IPS-15b (cell line): ENCODE measurements around the gene NR1H3.
A peak's percentile ranks its signal among the peaks of the same experiment; 100 is the strongest.

Source experiments
- H3K27me3 ChIP-seq: one replicate; pipeline ENCODE4 v1.6.1; 2013; ENCODE audit warnings: low read length; ENCODE audit not compliant: control insufficient read depth, insufficient read depth
- H3K36me3 ChIP-seq: one replicate; pipeline ENCODE4 v1.6.1; 2013; ENCODE audit warnings: low read length; ENCODE audit not compliant: control insufficient read depth, insufficient read depth
- H3K4me1 ChIP-seq: one replicate; pipeline ENCODE4 v1.6.1; 2013; ENCODE audit warnings: mild to moderate bottlenecking, low read length; ENCODE audit not compliant: control insufficient read depth, insufficient read depth
- H3K4me3 ChIP-seq: one replicate; pipeline ENCODE4 v1.5.1; 2013; ENCODE audit warnings: low read depth, low read length
- H3K9ac ChIP-seq: one replicate; pipeline ENCODE4 v1.6.1; 2013; ENCODE audit warnings: low read depth, mild to moderate bottlenecking, low read length
- H3K9me3 ChIP-seq: one replicate; pipeline ENCODE4 v1.6.1; 2013; ENCODE audit warnings: mild to moderate bottlenecking, low read length; ENCODE audit not compliant: control insufficient read depth, insufficient read depth

Gene NR1H3

DNA sequence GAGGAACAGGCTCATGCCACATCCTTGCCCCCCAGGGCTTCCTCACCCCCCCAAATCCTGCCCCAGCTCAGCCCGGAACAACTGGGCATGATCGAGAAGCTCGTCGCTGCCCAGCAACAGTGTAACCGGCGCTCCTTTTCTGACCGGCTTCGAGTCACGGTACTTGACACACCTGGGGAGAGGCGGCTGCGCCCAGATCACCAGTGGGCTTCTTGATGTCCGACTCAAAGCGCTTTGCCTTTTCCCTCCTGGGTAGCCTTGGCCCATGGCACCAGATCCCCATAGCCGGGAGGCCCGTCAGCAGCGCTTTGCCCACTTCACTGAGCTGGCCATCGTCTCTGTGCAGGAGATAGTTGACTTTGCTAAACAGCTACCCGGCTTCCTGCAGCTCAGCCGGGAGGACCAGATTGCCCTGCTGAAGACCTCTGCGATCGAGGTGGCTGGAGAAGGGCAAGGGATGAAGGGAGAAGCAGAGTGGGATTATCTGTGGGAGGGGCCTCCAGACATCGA lies 3.5 kb downstream of the NR1H3 start:
- H3K4me1 ChIP-seq: peaks cover 12% of the 10 kb centered on the region
- no peak overlapping the region for H3K4me3 ChIP-seq
- no peaks in the 10 kb centered on the region for H3K27me3 ChIP-seq
- no peak overlapping the region for H3K9ac ChIP-seq
- no peaks in the 10 kb centered on the region for H3K9me3 ChIP-seq
- no peaks in the 10 kb centered on the region for H3K36me3 ChIP-seq

DNA sequence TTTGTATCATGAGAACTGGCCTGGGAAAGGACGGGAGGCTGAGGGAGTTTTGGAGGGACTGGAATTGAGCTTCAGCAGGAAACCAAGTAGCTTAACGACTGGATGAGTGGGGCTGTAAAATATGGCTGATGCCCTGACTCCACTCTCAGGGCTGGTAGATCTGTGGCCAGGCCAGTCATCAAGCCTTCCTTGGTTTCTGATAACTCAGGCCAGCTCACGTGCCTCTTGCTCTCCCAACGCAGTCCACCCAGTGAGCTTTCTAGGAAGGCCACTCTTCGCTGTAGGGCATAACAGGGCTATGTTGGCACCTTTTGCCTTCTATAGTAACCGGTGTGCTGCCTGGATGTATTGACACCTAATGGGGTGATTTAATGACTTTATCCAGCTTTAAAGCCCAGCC lies 6.3 kb downstream of the NR1H3 start:
- Histone ChIP-seq H3K9me3 (no peaks in the 10 kb centered on the region), H3K36me3 (no peaks in the 10 kb centered on the region), H3K27me3 (no peaks in the 10 kb centered on the region), H3K4me1 (peaks cover 11% of the 10 kb centered on the region), H3K4me3 (no peak overlapping the region), H3K9ac (no peak overlapping the region)

DNA sequence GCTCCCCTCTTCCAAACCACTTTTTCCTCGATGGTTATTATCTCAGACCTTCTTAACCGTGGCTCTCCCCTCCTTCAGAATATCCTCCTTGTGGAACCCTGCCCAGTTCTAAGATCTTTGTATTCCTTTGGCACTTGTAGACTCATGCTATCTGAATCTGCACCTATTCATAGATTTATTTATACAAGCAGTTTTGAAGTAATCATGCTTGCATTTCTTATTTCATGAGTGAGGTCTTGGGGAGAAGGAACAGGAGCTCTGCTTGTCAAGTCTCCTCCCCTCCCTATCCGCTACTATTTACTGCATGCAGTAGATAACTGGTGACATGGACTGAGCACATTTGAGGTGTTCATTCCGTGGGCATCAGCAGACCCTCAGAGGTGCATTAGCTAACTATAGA lies 6.7 kb downstream of the NR1H3 start:
- H3K4me1 ChIP-seq: peaks cover 8% of the 10 kb centered on the region
- no peaks in the 10 kb centered on the region for H3K36me3 ChIP-seq
- H3K27me3 ChIP-seq: no peaks in the 10 kb centered on the region
- no peak overlapping the region for H3K9ac ChIP-seq
- H3K9me3 ChIP-seq: no peaks in the 10 kb centered on the region
- no peak overlapping the region for H3K4me3 ChIP-seq

DNA sequence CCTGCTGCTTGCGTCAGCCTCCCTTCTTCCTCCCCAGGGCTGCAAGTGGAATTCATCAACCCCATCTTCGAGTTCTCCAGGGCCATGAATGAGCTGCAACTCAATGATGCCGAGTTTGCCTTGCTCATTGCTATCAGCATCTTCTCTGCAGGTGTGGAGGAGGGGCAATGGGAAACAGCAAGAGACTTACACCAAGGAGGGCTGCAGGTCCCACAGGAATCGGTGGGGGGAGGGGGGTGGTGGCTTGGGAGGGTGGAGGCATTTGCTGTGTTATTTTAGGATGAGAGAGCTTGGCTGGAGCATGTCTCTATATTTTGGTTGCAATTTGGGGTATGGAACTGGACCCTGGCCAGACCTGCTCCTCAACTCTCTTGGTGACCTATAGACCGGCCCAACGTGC lies 10.1 kb downstream of the NR1H3 start:
- no peak overlapping the region for H3K4me3 ChIP-seq
- H3K9ac ChIP-seq: no peak overlapping the region
- H3K36me3 ChIP-seq: no peaks in the 10 kb centered on the region
- peaks cover 18% of the 10 kb centered on the region for H3K4me1 ChIP-seq
- H3K9me3 ChIP-seq: no peaks in the 10 kb centered on the region
- no peaks in the 10 kb centered on the region for H3K27me3 ChIP-seq

DNA sequence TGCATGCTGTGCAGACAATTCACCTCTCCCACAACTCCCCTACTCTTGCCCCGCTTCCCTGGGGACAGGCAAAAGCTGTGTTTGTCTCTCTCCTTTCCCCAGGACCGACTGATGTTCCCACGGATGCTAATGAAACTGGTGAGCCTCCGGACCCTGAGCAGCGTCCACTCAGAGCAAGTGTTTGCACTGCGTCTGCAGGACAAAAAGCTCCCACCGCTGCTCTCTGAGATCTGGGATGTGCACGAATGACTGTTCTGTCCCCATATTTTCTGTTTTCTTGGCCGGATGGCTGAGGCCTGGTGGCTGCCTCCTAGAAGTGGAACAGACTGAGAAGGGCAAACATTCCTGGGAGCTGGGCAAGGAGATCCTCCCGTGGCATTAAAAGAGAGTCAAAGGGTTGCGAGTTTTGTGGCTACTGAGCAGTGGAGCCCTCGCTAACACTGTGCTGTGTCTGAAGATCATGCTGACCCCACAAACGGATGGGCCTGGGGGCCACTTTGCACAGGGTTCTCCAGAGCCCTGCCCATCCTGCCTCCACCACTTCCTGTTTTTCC lies 10.7 kb downstream of the NR1H3 start:
- Histone ChIP-seq H3K4me1 (peaks cover 18% of the 10 kb centered on the region), H3K9ac (peak overlapping the region; percentile 83), H3K36me3 (no peaks in the 10 kb centered on the region), H3K27me3 (no peaks in the 10 kb centered on the region), H3K4me3 (peak overlapping the region; percentile 87), H3K9me3 (no peaks in the 10 kb centered on the region)

DNA sequence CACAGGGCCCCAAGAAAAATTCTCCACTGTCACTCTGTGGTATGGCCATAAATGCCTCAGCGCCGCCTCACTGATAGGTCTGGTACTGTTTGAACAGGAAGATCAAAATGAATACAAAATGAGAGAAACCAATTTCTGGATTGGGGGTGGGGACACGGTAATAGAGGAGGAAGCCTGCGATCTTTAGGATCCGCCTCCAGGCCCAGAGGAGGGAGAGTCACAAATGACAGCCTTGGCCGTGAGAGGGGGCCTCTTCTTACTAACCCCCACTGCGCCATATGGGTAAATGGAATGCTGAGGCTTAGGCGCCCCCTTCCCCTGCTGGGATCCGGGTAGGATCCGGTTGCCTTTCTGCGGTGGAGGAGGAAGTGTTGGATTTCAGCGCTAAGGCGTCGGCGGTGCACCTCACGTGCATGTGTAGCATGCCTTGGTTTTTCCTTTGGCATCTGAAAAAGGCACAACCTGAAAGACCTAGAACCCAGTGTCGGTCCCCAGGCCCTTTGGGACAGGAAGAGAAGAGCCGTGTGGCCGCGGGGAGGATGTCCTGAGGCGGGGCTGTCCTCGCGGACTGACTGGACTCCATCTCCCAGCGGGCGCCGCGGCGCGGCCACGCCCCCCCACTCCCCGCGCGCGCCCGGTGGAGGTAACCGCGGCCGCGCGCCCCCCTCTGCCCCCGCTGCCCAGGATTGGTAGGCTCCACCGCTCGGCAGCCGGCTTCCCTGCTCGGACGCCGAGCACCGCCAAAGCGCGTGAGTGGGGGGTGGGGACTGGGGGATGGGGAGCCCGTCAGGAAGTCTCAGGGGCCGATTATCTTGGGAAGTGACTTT lies 11.4 kb downstream of the NR1H3 start:
- H3K4me1 ChIP-seq: peaks cover 18% of the 10 kb centered on the region

DNA sequence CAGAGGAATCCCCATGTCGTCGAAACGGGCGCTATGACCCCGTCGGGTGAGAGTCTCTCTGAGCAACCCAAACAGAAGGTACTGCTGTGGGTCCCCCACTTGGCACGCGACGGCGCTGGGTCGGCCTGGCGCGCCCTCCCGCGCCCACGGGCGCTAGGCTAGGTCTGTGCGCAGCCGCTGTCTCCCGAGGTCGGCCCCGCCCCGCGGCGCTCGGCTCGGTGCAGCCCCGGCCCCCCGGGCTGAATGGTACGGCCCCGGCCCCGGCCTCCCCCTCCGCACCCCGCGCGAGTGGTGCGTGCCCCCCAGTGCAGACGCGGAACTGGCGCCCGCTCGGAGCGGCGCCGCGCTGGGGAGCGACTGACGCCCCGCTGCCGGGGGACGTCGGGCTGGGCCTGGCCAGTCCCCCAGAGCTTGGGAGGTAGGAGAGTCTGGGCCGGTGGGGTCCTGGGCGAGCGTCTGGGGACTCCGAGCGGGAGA lies 12.1 kb downstream of the NR1H3 start, which contains the start of gene MADD:
Gene MADD, plus strand, starts transcription at position 305 of the 477 bp plus-strand sequence.
- peaks cover 18% of the 10 kb centered on the region for H3K4me1 ChIP-seq
- peak within 1 kb of the TSS; percentile 83 for H3K9ac ChIP-seq
- H3K4me3 ChIP-seq: peak within 1 kb of the TSS; percentile 89
- H3K36me3 ChIP-seq: peaks cover 5% of the 10 kb centered on the region
- no peaks in the 10 kb centered on the region for H3K9me3 ChIP-seq
- H3K27me3 ChIP-seq: no peaks in the 10 kb centered on the region

More for the DNA sequence above, 11.4 kb downstream of the NR1H3 start:
- no peaks in the 10 kb centered on the region for H3K27me3 ChIP-seq
- H3K4me3 ChIP-seq: peak overlapping the region; percentile 89
- H3K9ac ChIP-seq: peak overlapping the region; percentile 83
- no peaks in the 10 kb centered on the region for H3K36me3 ChIP-seq
- H3K9me3 ChIP-seq: no peaks in the 10 kb centered on the region

DNA sequence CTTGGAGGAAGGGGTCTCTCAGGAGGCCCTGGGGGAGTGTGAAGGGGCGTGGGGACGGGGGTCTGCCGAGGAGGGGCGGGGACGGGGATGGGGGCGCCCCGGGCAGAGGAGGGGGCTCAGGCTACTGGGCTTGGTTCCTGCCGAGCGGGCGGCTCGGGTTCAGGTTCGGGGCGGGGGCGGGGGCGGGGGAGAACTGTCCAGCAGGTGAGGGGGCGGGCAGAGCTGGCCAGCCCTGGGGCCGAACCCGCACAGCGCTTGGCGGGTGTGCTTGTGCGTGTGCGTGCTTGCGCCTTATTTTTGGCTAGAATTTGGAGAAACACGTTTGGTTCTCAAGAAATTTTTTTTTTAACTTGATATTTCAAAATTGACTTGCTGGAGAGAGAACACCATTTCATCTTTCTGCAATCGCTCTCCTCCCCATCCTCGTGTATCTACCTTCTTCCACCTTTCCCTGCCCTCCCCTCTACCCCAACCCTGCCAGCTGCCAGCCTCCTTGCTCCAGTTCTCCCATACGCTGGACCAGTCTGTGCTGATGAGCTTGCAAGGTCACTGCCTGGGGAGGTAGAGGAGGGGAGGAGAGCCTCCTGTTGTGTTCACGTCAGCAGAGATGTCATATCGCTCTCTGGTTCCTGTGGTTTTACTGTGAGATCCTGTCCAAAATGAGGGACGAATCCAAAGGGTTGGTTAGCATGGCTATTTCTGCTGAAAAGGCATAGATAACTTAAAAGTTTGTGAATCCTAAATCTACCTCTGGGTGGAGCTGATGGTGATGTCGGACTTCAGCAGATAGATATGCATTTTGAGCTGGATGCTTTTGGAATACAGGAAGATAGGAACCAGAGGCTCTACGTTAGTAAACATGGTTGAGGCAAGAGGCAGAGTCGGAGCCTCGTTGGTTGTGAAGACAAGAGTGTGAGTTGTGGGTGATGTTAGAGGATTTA lies 12.8 kb downstream of the NR1H3 start:
- peaks cover 8% of the 10 kb centered on the region for H3K36me3 ChIP-seq
- H3K4me1 ChIP-seq: peaks cover 18% of the 10 kb centered on the region
- no peaks in the 10 kb centered on the region for H3K9me3 ChIP-seq
- peak overlapping the region; percentile 49 for H3K9ac ChIP-seq
- H3K27me3 ChIP-seq: no peaks in the 10 kb centered on the region
- peak overlapping the region; percentile 89 for H3K4me3 ChIP-seq

DNA sequence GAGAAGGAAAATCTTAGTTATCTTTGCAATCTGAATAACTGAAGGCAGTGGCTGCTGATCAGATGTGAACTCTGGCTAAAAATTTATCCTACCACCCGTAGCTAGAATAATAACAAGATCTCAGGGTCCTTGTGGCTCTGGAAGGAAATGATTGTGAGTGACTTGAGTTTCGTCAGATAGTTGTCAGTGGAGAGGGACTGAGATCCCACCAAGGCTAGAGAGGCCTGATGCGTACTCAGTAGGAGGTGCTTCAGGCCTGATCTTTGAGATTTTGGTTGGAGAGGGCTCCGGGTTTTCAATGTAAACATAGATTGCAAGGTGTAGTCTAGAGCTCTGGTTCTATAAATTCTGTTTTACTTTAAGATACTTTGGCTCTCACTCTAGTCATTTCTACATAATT lies 13.5 kb downstream of the NR1H3 start:
- peaks cover 15% of the 10 kb centered on the region for H3K36me3 ChIP-seq
- peaks cover 18% of the 10 kb centered on the region for H3K4me1 ChIP-seq
- H3K9ac ChIP-seq: no peak overlapping the region
- H3K9me3 ChIP-seq: no peaks in the 10 kb centered on the region
- H3K4me3 ChIP-seq: peak overlapping the region; percentile 65
- H3K27me3 ChIP-seq: no peaks in the 10 kb centered on the region

DNA sequence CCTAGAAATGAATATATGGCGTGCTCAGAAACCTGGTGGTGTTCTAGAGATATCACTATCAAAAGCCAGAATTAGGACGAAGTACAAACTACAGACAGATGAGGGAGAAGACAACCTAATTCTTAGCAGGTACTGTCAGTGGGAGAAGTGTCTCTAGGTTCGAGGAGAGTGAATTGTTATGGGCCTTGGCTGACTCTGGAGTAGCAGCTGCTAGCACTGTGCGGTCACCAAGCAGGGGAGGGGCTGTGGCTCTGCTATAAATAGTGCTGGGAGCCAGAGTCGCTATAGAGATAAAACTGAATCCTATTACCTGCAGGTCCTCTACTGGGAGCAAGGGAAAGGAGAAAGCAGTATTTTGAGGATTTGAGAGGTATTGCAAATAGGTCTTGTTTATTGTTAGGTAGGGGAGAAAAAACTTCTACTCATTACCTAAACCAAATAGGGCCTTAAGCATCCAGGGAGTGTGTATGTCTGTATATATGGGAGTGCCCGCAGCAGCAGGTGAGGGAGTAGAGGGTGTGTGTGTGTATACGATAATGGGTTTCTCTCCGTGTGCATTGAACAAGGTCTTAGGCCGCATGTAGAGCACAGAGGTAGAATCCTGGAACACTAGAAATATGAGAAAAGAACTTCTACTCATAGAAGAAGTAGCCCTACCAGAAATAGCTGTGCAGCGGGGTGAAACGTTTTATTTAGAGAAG lies 14.3 kb downstream of the NR1H3 start:
- Histone ChIP-seq H3K27me3 (no peaks in the 10 kb centered on the region), H3K4me3 (no peak overlapping the region), H3K9ac (no peak overlapping the region), H3K9me3 (no peaks in the 10 kb centered on the region), H3K4me1 (peaks cover 18% of the 10 kb centered on the region), H3K36me3 (peaks cover 22% of the 10 kb centered on the region)

DNA sequence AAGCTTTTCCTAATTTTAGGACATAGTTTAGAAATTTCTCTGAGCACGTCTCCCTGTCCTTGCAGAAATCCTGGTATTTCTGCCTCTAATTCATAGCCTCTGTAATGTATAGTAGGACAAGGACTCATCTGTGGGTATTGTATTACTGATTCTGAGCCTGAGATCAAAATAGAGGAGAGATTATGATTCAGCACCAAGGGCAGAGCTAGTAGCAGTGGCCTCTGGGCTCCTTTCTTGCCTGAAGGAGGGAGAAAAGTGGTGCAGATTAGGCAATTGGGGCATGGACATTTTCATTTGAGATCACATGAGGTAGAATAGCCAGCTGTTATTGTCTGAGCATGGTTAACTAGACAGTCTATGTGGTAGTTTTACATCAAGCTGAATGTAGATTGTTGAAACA lies 14.9 kb downstream of the NR1H3 start:
- Histone ChIP-seq H3K9ac (no peak overlapping the region), H3K36me3 (peaks cover 22% of the 10 kb centered on the region), H3K4me3 (no peak overlapping the region), H3K27me3 (no peaks in the 10 kb centered on the region), H3K9me3 (no peaks in the 10 kb centered on the region), H3K4me1 (peaks cover 17% of the 10 kb centered on the region)
